Panc1 (cell line): ENCODE data around the gene SCYGR5.

Experiments
- CTCF ChIP-seq: fragments of 450-650 bp; IDR thresholded peaks from 2 replicates; pipeline ENCODE4 v1.5.1; 2017; ENCODE audit warnings: mild to moderate bottlenecking
- TCF7L2 ChIP-seq: IDR thresholded peaks from 2 replicates; pipeline ENCODE4 v1.6.1; 2011; ENCODE audit warnings: mild to moderate bottlenecking, low read depth, low read length, inconsistent platforms

GRCh38 chr2:227617316-227618230, 49.0 kb upstream of the SCYGR5 start, which contains the start of gene SCYGR4:
- TF ChIP-seq CTCF = no peak
- no peak for TF ChIP-seq TCF7L2
